Activated naive CD4-positive, alpha-beta T cell treated with anti-CD3 and anti-CD28 coated beads for 36 hours (primary cell): Measurements from ENCODE around the gene SPN. TPM values are rescaled to one million over a fixed set of nuclear protein-coding genes. Genes with fewer than 3 reads are reported as not detected.
"Not testable (repeated sequence)": the region's sequence is repeated elsewhere in the genome, so short reads cannot be mapped to it uniquely, and the experiment has no call there.

ENCODE experiments used
- CTCF ChIA-PET: fragments of 350-600 bp; sonication (Branson Sonifier 250); formaldehyde crosslinking; loops from one replicate; lab custom pipeline; 2021; ENCODE audit warnings: antibody characterized with exemption; lab: Charles Lee
- DNase-seq: peaks from one replicate; pipeline ENCODE4 v3.0.0-alpha.2; 2020
- H3K27ac Mint-ChIP-seq: one replicate; pipeline ENCODE4 v1.8.0; 2021; ENCODE audit warnings: mild to moderate bottlenecking, mixed read lengths
- H3K27me3 Mint-ChIP-seq: one replicate; pipeline ENCODE4 v1.8.0; 2021; ENCODE audit warnings: low read depth, mixed read lengths
- H3K36me3 Mint-ChIP-seq: one replicate; pipeline ENCODE4 v1.8.0; 2021; ENCODE audit warnings: low read depth, mixed read lengths
- H3K4me1 Mint-ChIP-seq: one replicate; pipeline ENCODE4 v1.8.0; 2021; ENCODE audit warnings: low read depth, mixed read lengths
- H3K4me3 Mint-ChIP-seq: one replicate; pipeline ENCODE4 v1.8.0; 2021; ENCODE audit warnings: mild to moderate bottlenecking, moderate library complexity, mixed read lengths
- H3K9me3 Mint-ChIP-seq: one replicate; pipeline ENCODE4 v1.8.0; 2021; ENCODE audit warnings: mixed read lengths
- intact Hi-C: fragments of 100-400 bp; cut with micrococcal nuclease; formaldehyde crosslinking; loops from one replicate; pipeline ENCODE4 v1.15.1; 2023
- total RNA-seq, 2 experiments: library from RNA; stranded (reverse); gene quantifications; one replicate each; pipeline ENCODE4 v1.2.3, GENCODE V29; 2021

Gene SPN
- 10 to 100 TPM; 51.9 to 53.2 TPM for total RNA-seq

DNA sequence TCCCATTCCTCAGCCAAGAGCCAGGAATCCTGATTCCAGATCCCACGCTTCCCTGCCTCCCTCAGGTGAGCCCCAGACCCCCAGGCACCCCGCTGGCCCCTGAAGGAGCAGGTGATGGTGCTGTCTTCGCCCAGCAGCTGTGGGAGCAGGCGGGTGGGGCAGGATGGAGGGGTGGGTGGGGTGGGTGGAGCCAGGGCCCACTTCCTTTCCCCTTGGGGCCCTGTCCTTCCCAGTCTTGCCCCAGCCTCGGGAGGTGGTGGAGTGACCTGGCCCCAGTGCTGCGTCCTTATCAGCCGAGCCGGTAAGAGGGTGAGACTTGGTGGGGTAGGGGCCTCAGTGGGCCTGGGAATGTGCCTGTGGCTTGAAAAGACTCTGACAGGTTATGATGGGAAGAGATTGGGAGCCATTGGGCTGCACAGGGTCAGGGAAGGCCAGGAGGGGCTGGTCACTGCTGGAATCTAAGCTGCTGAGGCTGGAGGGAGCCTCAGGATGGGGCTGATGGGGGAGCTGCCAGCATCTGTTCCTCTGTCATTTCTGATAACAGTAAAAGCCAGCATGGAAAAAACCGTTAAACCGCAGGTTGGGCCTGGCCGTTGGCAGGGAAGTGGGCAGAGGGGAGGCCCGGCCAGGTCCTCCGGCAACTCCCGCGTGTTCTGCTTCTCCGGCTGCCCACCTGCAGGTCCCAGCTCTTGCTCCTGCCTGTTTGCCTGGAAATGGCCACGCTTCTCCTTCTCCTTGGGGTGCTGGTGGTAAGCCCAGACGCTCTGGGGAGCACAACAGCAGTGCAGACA lies at the start of gene SPN:
SPN (plus strand) TSS at position 232 of the 791 bp plus-strand sequence; CDS start at position 714, 482 bp downstream.
- CTCF ChIA-PET = interaction anchor here (0.7 to 1.1 kb wide), 6 partner anchors 12 to 369 kb away, joined by 3 to 7 read pairs (median 4); partner anchors contain the start of gene QPRT
- Mint-ChIP-seq H3K36me3 (peaks cover 28% of the 10 kb centered on the region), H3K4me1 (peaks cover 58% of the 10 kb centered on the region), H3K9me3 (no peaks in the 10 kb centered on the region), H3K27me3 (no peaks in the 10 kb centered on the region), H3K27ac (peak within 1 kb of the TSS; percentile 98), H3K4me3 (peak within 1 kb of the TSS; percentile 96)
- DNase-seq = peak; percentile 62
- intact Hi-C loops = no loop called here

GRCh38 chr16:29613307-29614057 lies 49.6 kb upstream of the SPN start:
- peak; percentile 88 for DNase-seq
- CTCF ChIA-PET, H3K9me3 Mint-ChIP-seq, H3K27me3 Mint-ChIP-seq: not testable (repeated sequence)
- Mint-ChIP-seq H3K4me3 (peak overlapping the region; percentile 93), H3K27ac (peak overlapping the region; percentile 97), H3K36me3 (peaks cover 22% of the 10 kb centered on the region), H3K4me1 (peaks cover 11% of the 10 kb centered on the region)
- intact Hi-C loops = loop anchor here (2.0 kb wide), 1 partner anchor 51 kb away; no protein-coding TSS in a partner anchor

- intact Hi-C loops, CTCF ChIA-PET, H3K4me1 Mint-ChIP-seq, H3K9me3 Mint-ChIP-seq, H3K27ac Mint-ChIP-seq, DNase-seq, H3K27me3 Mint-ChIP-seq: not testable (repeated sequence)
- H3K4me3 Mint-ChIP-seq = peak overlapping the region; percentile 27
- peaks cover 19% of the 10 kb centered on the region for H3K36me3 Mint-ChIP-seq
Observed at GRCh38 chr16:29614691-29615314, 48.2 kb upstream of the SPN start.

GRCh38 chr16:29616127-29616526 lies 46.9 kb upstream of the SPN start:
- H3K4me3 Mint-ChIP-seq, CTCF ChIA-PET, intact Hi-C loops, DNase-seq, H3K27me3 Mint-ChIP-seq, H3K27ac Mint-ChIP-seq, H3K4me1 Mint-ChIP-seq, H3K9me3 Mint-ChIP-seq: not testable (repeated sequence)
- H3K36me3 Mint-ChIP-seq = peaks cover 15% of the 10 kb centered on the region

GRCh38 chr16:29620591-29620990 lies 42.5 kb upstream of the SPN start:
- H3K4me3 Mint-ChIP-seq, intact Hi-C loops, H3K27ac Mint-ChIP-seq, CTCF ChIA-PET, H3K27me3 Mint-ChIP-seq, H3K9me3 Mint-ChIP-seq, H3K36me3 Mint-ChIP-seq, H3K4me1 Mint-ChIP-seq: not testable (repeated sequence)
- peak; percentile 73 for DNase-seq

DNA sequence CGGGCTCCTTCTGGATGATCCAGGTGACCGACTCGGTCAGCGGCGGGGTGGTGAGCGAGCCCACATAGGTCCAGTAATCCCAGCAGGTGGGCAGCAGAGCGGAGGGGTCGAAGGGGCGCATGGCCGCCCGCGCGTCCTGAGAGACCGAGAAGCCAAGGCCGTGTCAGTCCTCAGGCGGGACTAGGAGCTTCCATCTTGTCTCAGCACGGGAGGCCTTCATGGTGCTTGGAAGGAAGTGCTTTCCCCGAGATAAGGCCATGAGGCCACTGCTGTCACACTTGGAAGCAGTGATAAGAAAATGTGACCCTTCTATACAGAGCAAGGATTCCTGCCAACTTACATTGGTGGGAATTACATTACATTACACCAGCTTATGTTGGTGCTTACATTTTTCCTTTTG lies 40.3 kb upstream of the SPN start:
- CTCF ChIA-PET, intact Hi-C loops: not testable (repeated sequence)

GRCh38 chr16:29623253-29623652 lies 39.8 kb upstream of the SPN start:
- H3K9me3 Mint-ChIP-seq, CTCF ChIA-PET, intact Hi-C loops: not testable (repeated sequence)

More for the DNA sequence above, 40.3 kb upstream of the SPN start:
- not testable (repeated sequence) for DNase-seq, H3K27ac Mint-ChIP-seq, H3K4me3 Mint-ChIP-seq, H3K27me3 Mint-ChIP-seq, H3K9me3 Mint-ChIP-seq, H3K36me3 Mint-ChIP-seq
- H3K4me1 Mint-ChIP-seq = peaks cover 17% of the 10 kb centered on the region

GRCh38 chr16:29625114-29625513 lies 37.9 kb upstream of the SPN start:
- CTCF ChIA-PET, H3K9me3 Mint-ChIP-seq, H3K36me3 Mint-ChIP-seq, H3K4me3 Mint-ChIP-seq, intact Hi-C loops, H3K27me3 Mint-ChIP-seq, DNase-seq, H3K27ac Mint-ChIP-seq: not testable (repeated sequence)
- H3K4me1 Mint-ChIP-seq = peaks cover 22% of the 10 kb centered on the region

More at GRCh38 chr16:29623253-29623652, 39.8 kb upstream of the SPN start:
- not testable (repeated sequence) for H3K4me3 Mint-ChIP-seq, H3K36me3 Mint-ChIP-seq, DNase-seq, H3K27ac Mint-ChIP-seq, H3K27me3 Mint-ChIP-seq
- peaks cover 19% of the 10 kb centered on the region for H3K4me1 Mint-ChIP-seq

DNA sequence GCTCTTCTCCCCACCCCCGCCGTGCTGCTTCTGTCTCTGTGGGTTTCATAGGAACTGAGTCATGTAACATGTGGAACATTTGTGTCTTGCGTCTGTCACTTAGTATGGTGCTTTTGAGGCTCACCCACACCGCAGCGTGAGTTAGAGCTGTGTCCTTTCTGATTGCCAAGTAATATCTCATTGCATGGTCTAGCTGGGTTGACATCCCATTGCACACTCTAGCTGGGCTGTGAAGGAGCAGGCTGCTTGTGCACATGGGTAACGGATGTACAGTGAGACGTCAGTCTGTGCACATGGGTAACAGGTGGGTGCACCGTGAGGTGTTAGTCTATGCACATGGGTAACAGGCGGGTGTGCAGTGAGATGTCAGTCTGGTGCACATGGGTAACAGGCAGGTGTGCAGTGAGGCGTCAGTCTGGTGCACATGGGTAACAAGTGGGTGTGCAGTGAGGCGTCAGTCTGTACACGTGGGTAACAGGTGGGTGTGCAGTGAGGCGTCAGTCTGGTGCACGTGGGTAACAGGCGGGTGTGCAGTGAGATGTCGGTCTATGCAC lies 36.2 kb upstream of the SPN start:
- H3K9me3 Mint-ChIP-seq, intact Hi-C loops, H3K27me3 Mint-ChIP-seq, CTCF ChIA-PET, H3K36me3 Mint-ChIP-seq: not testable (repeated sequence)
- peak; percentile 83 for DNase-seq
- Mint-ChIP-seq H3K27ac (peak overlapping the region; percentile 65), H3K4me1 (peaks cover 22% of the 10 kb centered on the region), H3K4me3 (peak overlapping the region; percentile 15)

GRCh38 chr16:29627661-29628075 lies 35.4 kb upstream of the SPN start:
- peaks cover 22% of the 10 kb centered on the region for H3K4me1 Mint-ChIP-seq
- intact Hi-C loops, DNase-seq, CTCF ChIA-PET, H3K27me3 Mint-ChIP-seq, H3K9me3 Mint-ChIP-seq, H3K36me3 Mint-ChIP-seq, H3K4me3 Mint-ChIP-seq, H3K27ac Mint-ChIP-seq: not testable (repeated sequence)

DNA sequence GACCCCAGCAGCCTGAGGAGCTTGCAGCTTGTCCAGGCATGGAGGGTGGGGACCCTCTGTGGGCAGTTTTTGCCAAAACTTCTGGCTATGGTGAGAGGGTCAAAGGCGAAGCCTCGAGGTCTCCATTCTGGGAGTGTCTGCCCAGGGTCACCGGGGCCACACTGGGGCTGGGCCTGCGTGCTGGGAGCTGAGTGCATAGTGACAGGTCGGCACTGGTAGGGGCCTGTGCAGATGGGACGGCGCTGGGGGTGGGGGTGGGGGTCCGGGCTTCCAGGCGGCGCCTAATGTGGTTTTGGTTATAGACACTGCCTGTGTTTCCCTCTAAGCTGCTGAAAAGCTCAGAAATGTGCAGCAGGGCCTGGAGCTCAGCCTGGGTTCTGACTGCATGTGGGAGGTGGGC lies 34.3 kb upstream of the SPN start:
- DNase-seq, H3K27ac Mint-ChIP-seq, H3K27me3 Mint-ChIP-seq, H3K9me3 Mint-ChIP-seq, H3K4me3 Mint-ChIP-seq, H3K36me3 Mint-ChIP-seq, CTCF ChIA-PET, intact Hi-C loops: not testable (repeated sequence)
- H3K4me1 Mint-ChIP-seq = peaks cover 22% of the 10 kb centered on the region

GRCh38 chr16:29629318-29629717 lies 33.7 kb upstream of the SPN start:
- H3K36me3 Mint-ChIP-seq, DNase-seq, H3K27ac Mint-ChIP-seq, H3K27me3 Mint-ChIP-seq, CTCF ChIA-PET, intact Hi-C loops, H3K4me3 Mint-ChIP-seq, H3K9me3 Mint-ChIP-seq: not testable (repeated sequence)
- peaks cover 22% of the 10 kb centered on the region for H3K4me1 Mint-ChIP-seq
